Erythroblast (primary cell): ENCODE measurements around the gene NRP1.
"Not testable (repeated sequence)": the region's sequence is repeated elsewhere in the genome, so short reads cannot be mapped to it uniquely, and the experiment has no call there.

Experiments used
- GATA1 ChIP-seq: IDR thresholded peaks from 2 replicates; pipeline ENCODE4 v1.6.1; 2011; ENCODE audit warnings: low read depth, mild to moderate bottlenecking, control low read depth, low read length, moderate library complexity
- POLR2A ChIP-seq: IDR thresholded peaks from 2 replicates; pipeline ENCODE4 v1.6.1; 2011; ENCODE audit warnings: mild to moderate bottlenecking, low read length

DNA sequence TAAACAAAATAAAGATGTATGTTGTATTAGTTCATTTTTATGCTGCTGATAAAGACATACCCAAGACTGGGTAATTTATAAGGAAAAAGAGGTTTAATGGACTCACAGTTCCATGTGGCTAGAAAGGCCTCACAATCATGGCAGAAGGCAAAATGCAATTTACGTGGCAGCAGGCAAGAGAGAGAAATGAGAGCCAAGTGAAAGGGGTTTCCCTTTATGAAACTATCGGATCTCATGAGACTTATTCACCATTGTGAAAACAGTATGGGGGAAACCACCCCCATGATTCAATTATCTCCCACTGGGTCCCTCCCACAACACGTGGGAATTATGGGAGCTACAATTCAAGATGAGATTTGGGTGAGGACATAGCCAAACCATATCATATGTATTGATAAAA is 49.7 kb upstream of the NRP1 start:
- TF ChIP-seq POLR2A, GATA1: not testable (repeated sequence)
